SU-DHL-6 (cell line): Measurements from ENCODE around the gene IFFO2.

Experiments
- H2AFZ ChIP-seq: fragments of 200-600 bp; sonication (generic); 2 replicates; pipeline ENCODE4 v1.6.1; 2014; ENCODE audit warnings: low read depth, mild to moderate bottlenecking, moderate library complexity, mixed read lengths, antibody characterized with exemption, low read length; ENCODE audit not compliant: severe bottlenecking
- H3F3A ChIP-seq: fragments of 200-600 bp; shearing (Covaris generic); 2 replicates; pipeline ENCODE4 v1.6.0; 2016; ENCODE audit warnings: antibody characterized with exemption, mild to moderate bottlenecking; ENCODE audit not compliant: insufficient read depth
- H3K27ac ChIP-seq: fragments of 200-600 bp; sonication (generic); 2 replicates; pipeline ENCODE4 v1.5.1; 2016; ENCODE audit warnings: low read depth, mild to moderate bottlenecking, low read length, moderate library complexity, mixed read lengths
- H3K27me3 ChIP-seq: fragments of 200-600 bp; sonication (generic), shearing (Covaris generic); 2 replicates; pipeline ENCODE4 v1.6.0; 2014; ENCODE audit warnings: mild to moderate bottlenecking, low read length
- H3K36me3 ChIP-seq: fragments of 200-600 bp; sonication (generic); 2 replicates; pipeline ENCODE4 v1.6.1; 2014; ENCODE audit warnings: mild to moderate bottlenecking, low read length, mixed read lengths
- H3K4me2 ChIP-seq: fragments of 300-600, 200-600 bp; shearing (Covaris generic), sonication (generic); 2 replicates; pipeline ENCODE4 v1.6.0; 2014; ENCODE audit warnings: low read length, low read depth, mild to moderate bottlenecking; ENCODE audit not compliant: poor library complexity, severe bottlenecking
- H3K4me3 ChIP-seq: fragments of 200-600 bp; sonication (generic); 2 replicates; pipeline ENCODE4 v1.5.1; 2014; ENCODE audit warnings: antibody characterized with exemption, low read length, mild to moderate bottlenecking, mixed read lengths; ENCODE audit not compliant: insufficient read depth, poor library complexity, severe bottlenecking
- H3K79me2 ChIP-seq: fragments of 200-600 bp; sonication (generic); 2 replicates; pipeline ENCODE4 v1.6.1; 2014; ENCODE audit warnings: mild to moderate bottlenecking, low read length, moderate library complexity; ENCODE audit not compliant: insufficient read depth
- H3K9ac ChIP-seq: fragments of 200-600 bp; sonication (generic); 2 replicates; pipeline ENCODE4 v1.7.0; 2014; ENCODE audit warnings: mild to moderate bottlenecking, low read length
- H3K9me2 ChIP-seq: fragments of 200-600 bp; sonication (generic); replicated peaks from 2 replicates; pipeline ENCODE4 v1.6.1; 2014; ENCODE audit warnings: low read length; ENCODE audit not compliant: insufficient read depth
- H3K9me3 ChIP-seq: fragments of 200-600 bp; sonication (generic); 2 replicates; pipeline ENCODE4 v1.6.1; 2014; ENCODE audit warnings: low read length, mixed read lengths; ENCODE audit not compliant: insufficient read depth
- H4K20me1 ChIP-seq: fragments of 200-600 bp; sonication (generic); 2 replicates; pipeline ENCODE4 v1.6.1; 2014; ENCODE audit warnings: low read depth, mild to moderate bottlenecking, antibody characterized with exemption, low read length, moderate library complexity, mixed read lengths
- CTCF ChIP-seq: fragments of 200-600 bp; sonication (generic); IDR thresholded peaks from one replicate; pipeline ENCODE4 v1.5.1; 2017; ENCODE audit warnings: antibody characterized with exemption, mild to moderate bottlenecking, low read length, moderate library complexity; ENCODE audit not compliant: insufficient read depth, poor library complexity, severe bottlenecking
- EZH2phosphoT487 ChIP-seq: fragments of 200-600 bp; sonication (generic), shearing (Covaris generic); conservative IDR thresholded peaks from 2 replicates; pipeline ENCODE4 v1.6.1; 2018; ENCODE audit warnings: mild to moderate bottlenecking, antibody characterized with exemption, low read length, moderate library complexity, mixed read lengths

The IFFO2 gene

GRCh38 chr1:18954270-18955071 is 2.0 kb downstream of the IFFO2 start:
- no peaks in the 10 kb centered on the region for H3K79me2 ChIP-seq
- no peak overlapping the region for H3K4me3 ChIP-seq
- no peaks in the 10 kb centered on the region for H3K36me3 ChIP-seq
- no peaks in the 10 kb centered on the region for H3K27me3 ChIP-seq
- no peak overlapping the region for H3K27ac ChIP-seq
- no peaks in the 10 kb centered on the region for H3K9me3 ChIP-seq
- H3K9me2 ChIP-seq, result no peaks in the 10 kb centered on the region
- TF ChIP-seq CTCF (no peak), EZH2phosphoT487 (no peak)
- H2AFZ ChIP-seq, result no peak overlapping the region
- no peaks in the 10 kb centered on the region for H4K20me1 ChIP-seq
- H3K4me2 ChIP-seq, result no peak overlapping the region
- no peak overlapping the region for H3K9ac ChIP-seq
- no peaks in the 10 kb centered on the region for H3F3A ChIP-seq

GRCh38 chr1:18953731-18954231 is 2.7 kb downstream of the IFFO2 start:
- Histone ChIP-seq H3K9me2 (no peaks in the 10 kb centered on the region), H3K4me3 (no peak overlapping the region), H3K27ac (no peak overlapping the region), H2AFZ (no peak overlapping the region), H3K4me2 (no peak overlapping the region), H4K20me1 (no peaks in the 10 kb centered on the region), H3K9ac (no peak overlapping the region), H3K9me3 (no peaks in the 10 kb centered on the region), H3F3A (no peaks in the 10 kb centered on the region), H3K27me3 (no peaks in the 10 kb centered on the region), H3K79me2 (no peaks in the 10 kb centered on the region), H3K36me3 (no peaks in the 10 kb centered on the region)
- TF ChIP-seq EZH2phosphoT487, result no peak
- TF ChIP-seq CTCF, result no peak

GRCh38 chr1:18951818-18952391 is 4.6 kb downstream of the IFFO2 start:
- Histone ChIP-seq H3K9ac (no peak overlapping the region), H3K9me3 (no peaks in the 10 kb centered on the region), H3K79me2 (no peaks in the 10 kb centered on the region), H3K27me3 (no peaks in the 10 kb centered on the region), H4K20me1 (no peaks in the 10 kb centered on the region), H3K4me2 (no peak overlapping the region), H3K27ac (no peak overlapping the region), H3K4me3 (no peak overlapping the region), H3K36me3 (no peaks in the 10 kb centered on the region), H2AFZ (no peak overlapping the region), H3F3A (no peaks in the 10 kb centered on the region), H3K9me2 (no peaks in the 10 kb centered on the region)
- TF ChIP-seq CTCF (no peak), EZH2phosphoT487 (no peak)
